ENCODE results near the gene ARMH3. TPM values are rescaled to one million over a fixed set of nuclear protein-coding genes. Genes with fewer than 3 reads are reported as not detected.

Gene ARMH3
- total and polyA plus RNA-seq, 8 donors: 7.5 to 15.8 (median 10.7) TPM

- ATAC-seq (no peak), DNase-seq (no peak), FAIRE-seq (no peak)
- H3K27ac ChIP-seq: no peak overlapping the region
- intact Hi-C loops (cut with DNase I): no loop called here
- no peaks in the 10 kb centered on the region for H3K36me3 ChIP-seq
- peaks cover 0 to 8% (median 0%) of the 10 kb centered on the region in 3 donors for H3K4me1 ChIP-seq
- TF ChIP-seq CTCF (IDR thresholded peaks at IDR 0.05): no peak
- WGBS, 2 donors: 89 to 91% methylated on average over 10 of the region's 10 CpGs
- no peaks in the 10 kb centered on the region for H3K9me3 ChIP-seq
- no peaks in the 10 kb centered on the region for H3K27me3 ChIP-seq
- no peak overlapping the region for H3K4me3 ChIP-seq
Observed at GRCh38 chr10:101827919-101828600, 227.9 kb downstream of the ARMH3 start.

GRCh38 chr10:101826852-101827434, 229.0 kb downstream of the ARMH3 start:
- Histone ChIP-seq H3K27me3 (no peaks in the 10 kb centered on the region), H3K9me3 (no peaks in the 10 kb centered on the region), H3K27ac (no peak overlapping the region), H3K4me1 (peaks cover 0 to 8% (median 0%) of the 10 kb centered on the region in 3 donors), H3K36me3 (no peaks in the 10 kb centered on the region), H3K4me3 (no peak overlapping the region)
- intact Hi-C loops (cut with DNase I): no loop called here
- no peak for DNase-seq
- WGBS, 2 donors: 83 to 94% methylated on average over 5 of the region's 5 CpGs
- ATAC-seq: no peak
- no peak for TF ChIP-seq CTCF (IDR thresholded peaks at IDR 0.05)
- FAIRE-seq: no peak

- no peak for TF ChIP-seq CTCF (IDR thresholded peaks at IDR 0.05)
- 89% methylated on average over 2 of the region's 2 CpGs for WGBS, 2 donors
- Histone ChIP-seq H3K27me3 (no peaks in the 10 kb centered on the region), H3K36me3 (no peaks in the 10 kb centered on the region), H3K27ac (no peak overlapping the region), H3K4me1 (no peaks in the 10 kb centered on the region), H3K4me3 (no peak overlapping the region), H3K9me3 (no peaks in the 10 kb centered on the region)
- intact Hi-C loops (cut with DNase I): no loop called here
- no peak for DNase-seq
- no peak for ATAC-seq
- FAIRE-seq: no peak
Observed at GRCh38 chr10:101824736-101825135, 231.2 kb downstream of the ARMH3 start.

GRCh38 chr10:101818872-101819633, 236.9 kb downstream of the ARMH3 start:
- intact Hi-C loops (cut with DNase I): no loop called here
- ATAC-seq: peak in 3 of 4 donors; percentile 1 to 3 (median 3)
- Histone ChIP-seq H3K27ac (peak overlapping the region in 3 of 4 donors; percentile 16 to 92 (median 88)), H3K4me3 (peak overlapping the region in 3 of 4 donors; percentile 8 to 83 (median 16)), H3K27me3 (no peaks in the 10 kb centered on the region), H3K9me3 (no peaks in the 10 kb centered on the region), H3K4me1 (peaks cover 10 to 21% (median 15%) of the 10 kb centered on the region in 3 donors), H3K36me3 (no peaks in the 10 kb centered on the region)
- 38 to 40% methylated on average over 14 of the region's 14 CpGs for WGBS, 2 donors
- TF ChIP-seq CTCF (IDR thresholded peaks at IDR 0.05): no peak
- FAIRE-seq: no peak
- no peak for DNase-seq
